Endodermal cell (in vitro differentiated cells): ENCODE results near the gene MATR3. TPM values are rescaled to one million over a fixed set of nuclear protein-coding genes. Genes with fewer than 3 reads are reported as not detected.

Experiments
- DNase-seq: peaks from one replicate; pipeline ENCODE4 v3.0.0-alpha.2; 2017
- H3K27ac ChIP-seq: 2 replicates; pipeline ENCODE4 v1.5.1; 2013; ENCODE audit warnings: mild to moderate bottlenecking, low read depth, low read length, moderate library complexity
- H3K27me3 ChIP-seq: 2 replicates; pipeline ENCODE4 v1.6.1; 2013; ENCODE audit warnings: mild to moderate bottlenecking, low read length, moderate library complexity; ENCODE audit not compliant: insufficient read depth, control insufficient read depth, poor library complexity, severe bottlenecking
- H3K36me3 ChIP-seq: 2 replicates; pipeline ENCODE4 v1.7.0; 2013; ENCODE audit warnings: mild to moderate bottlenecking, low read length, moderate library complexity; ENCODE audit not compliant: control insufficient read depth, insufficient read depth
- H3K4me1 ChIP-seq: one replicate; pipeline ENCODE4 v1.7.0; 2013; ENCODE audit warnings: low read length; ENCODE audit not compliant: control insufficient read depth, insufficient read depth
- H3K4me3 ChIP-seq: 2 replicates; pipeline ENCODE4 v1.5.1; 2013; ENCODE audit warnings: mild to moderate bottlenecking, low read length, moderate library complexity
- H3K9ac ChIP-seq: 2 replicates; pipeline ENCODE4 v1.6.1; 2013; ENCODE audit warnings: mild to moderate bottlenecking, low read length, moderate library complexity; ENCODE audit not compliant: poor library complexity, severe bottlenecking; ENCODE audit errors: extremely low read depth
- H3K9me3 ChIP-seq: 2 replicates; pipeline ENCODE4 v1.6.1; 2013; ENCODE audit warnings: mild to moderate bottlenecking, low read length, moderate library complexity; ENCODE audit not compliant: control insufficient read depth
- H3K27ac Mint-ChIP-seq: 2 replicates; pipeline ENCODE4 v1.8.0; 2020; ENCODE audit warnings: mixed read lengths
- H3K27me3 Mint-ChIP-seq: 2 replicates; pipeline ENCODE4 v1.8.0; 2021; ENCODE audit warnings: mild to moderate bottlenecking, mixed read lengths; ENCODE audit not compliant: insufficient read depth
- H3K36me3 Mint-ChIP-seq: 2 replicates; pipeline ENCODE4 v1.8.0; 2020; ENCODE audit warnings: low read depth, mixed read lengths
- H3K4me1 Mint-ChIP-seq: 2 replicates; pipeline ENCODE4 v1.8.0; 2020; ENCODE audit warnings: mixed read lengths
- H3K4me3 Mint-ChIP-seq: 2 replicates; pipeline ENCODE4 v1.8.0; 2020; ENCODE audit warnings: mild to moderate bottlenecking, moderate library complexity, mixed read lengths
- H3K9me3 Mint-ChIP-seq: 2 replicates; pipeline ENCODE4 v1.8.0; 2020; ENCODE audit warnings: mild to moderate bottlenecking, mixed read lengths
- WGBS, 2 experiments: methylation state at CpG; one replicate each; pipeline versions ENCODE4 v1.1.5 to v1.1.7; 2013; ENCODE audit warnings: missing lambda C conversion rate in 2 of 2, mixed read lengths in 1 of 2; ENCODE audit not compliant: insufficient coverage in 1 of 2, insufficient read length in 1 of 2; 5-methylcytosine and 5-hydroxymethylcytosine counted together
- total RNA-seq, 2 donors: library from RNA; stranded (reverse); fragmentation: NEBNext Ultra II Directional in 1 of 2; extraction: Animal tissue kit (Norgen Biotek cat#: 25700) in 1 of 2; gene quantifications; 2 replicates in 1 of 2; 3 replicates in 1 of 2; pipeline ENCODE4 v1.2.1, GENCODE V29; 2021
- TF ChIP-seq, protein P1 (sequence below): fragments of 200-600 bp; sonication (generic); conservative IDR thresholded peaks from 2 replicates; pipeline ENCODE4 v1.5.0; 2021; ENCODE audit warnings: antibody characterized with exemption, mild to moderate bottlenecking

The MATR3 gene
- total RNA-seq, 2 donors from 2014 or later = 250 to 279 TPM

DNA sequence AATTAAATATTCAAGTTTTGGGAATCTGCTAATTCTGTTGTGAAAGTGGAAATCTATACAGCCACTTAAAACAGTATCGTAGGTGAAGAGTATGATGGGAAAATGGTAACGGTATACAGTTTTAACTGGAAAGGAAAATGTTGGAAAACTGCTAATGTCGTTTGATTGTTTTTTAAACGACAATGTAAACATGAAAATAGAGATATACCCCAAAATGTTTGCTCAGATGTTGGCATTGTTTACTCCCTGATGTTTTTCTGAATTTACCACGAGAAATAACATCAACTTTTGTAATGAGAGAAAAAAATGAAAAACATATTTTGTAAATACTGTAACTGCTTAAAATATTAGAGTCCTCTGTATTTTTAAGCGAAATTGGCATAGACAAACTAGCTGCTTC lies 2.7 kb downstream of the MATR3 start:
- Histone ChIP-seq H3K36me3 (peaks cover 20% of the 10 kb centered on the region), H3K27me3 (no peaks in the 10 kb centered on the region), H3K27ac (no peak overlapping the region), H3K9ac (peak overlapping the region; percentile 99), H3K4me3 (peak overlapping the region; percentile 99), H3K9me3 (no peaks in the 10 kb centered on the region), H3K4me1 (no peaks in the 10 kb centered on the region)
- WGBS, 2 experiments = 69 to 79% methylated on average over 3 to 6 of the region's 6 CpGs
- H3K27ac Mint-ChIP-seq = no peak overlapping the region
- H3K9me3 Mint-ChIP-seq = no peaks in the 10 kb centered on the region
- peak overlapping the region; percentile 98 for H3K4me3 Mint-ChIP-seq
- DNase-seq = no peak
- TF ChIP-seq, protein P1, sequence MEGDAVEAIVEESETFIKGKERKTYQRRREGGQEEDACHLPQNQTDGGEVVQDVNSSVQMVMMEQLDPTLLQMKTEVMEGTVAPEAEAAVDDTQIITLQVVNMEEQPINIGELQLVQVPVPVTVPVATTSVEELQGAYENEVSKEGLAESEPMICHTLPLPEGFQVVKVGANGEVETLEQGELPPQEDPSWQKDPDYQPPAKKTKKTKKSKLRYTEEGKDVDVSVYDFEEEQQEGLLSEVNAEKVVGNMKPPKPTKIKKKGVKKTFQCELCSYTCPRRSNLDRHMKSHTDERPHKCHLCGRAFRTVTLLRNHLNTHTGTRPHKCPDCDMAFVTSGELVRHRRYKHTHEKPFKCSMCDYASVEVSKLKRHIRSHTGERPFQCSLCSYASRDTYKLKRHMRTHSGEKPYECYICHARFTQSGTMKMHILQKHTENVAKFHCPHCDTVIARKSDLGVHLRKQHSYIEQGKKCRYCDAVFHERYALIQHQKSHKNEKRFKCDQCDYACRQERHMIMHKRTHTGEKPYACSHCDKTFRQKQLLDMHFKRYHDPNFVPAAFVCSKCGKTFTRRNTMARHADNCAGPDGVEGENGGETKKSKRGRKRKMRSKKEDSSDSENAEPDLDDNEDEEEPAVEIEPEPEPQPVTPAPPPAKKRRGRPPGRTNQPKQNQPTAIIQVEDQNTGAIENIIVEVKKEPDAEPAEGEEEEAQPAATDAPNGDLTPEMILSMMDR = no peak
- no peaks in the 10 kb centered on the region for H3K27me3 Mint-ChIP-seq
- peaks cover 37% of the 10 kb centered on the region for H3K4me1 Mint-ChIP-seq
- H3K36me3 Mint-ChIP-seq = peaks cover 23% of the 10 kb centered on the region

DNA sequence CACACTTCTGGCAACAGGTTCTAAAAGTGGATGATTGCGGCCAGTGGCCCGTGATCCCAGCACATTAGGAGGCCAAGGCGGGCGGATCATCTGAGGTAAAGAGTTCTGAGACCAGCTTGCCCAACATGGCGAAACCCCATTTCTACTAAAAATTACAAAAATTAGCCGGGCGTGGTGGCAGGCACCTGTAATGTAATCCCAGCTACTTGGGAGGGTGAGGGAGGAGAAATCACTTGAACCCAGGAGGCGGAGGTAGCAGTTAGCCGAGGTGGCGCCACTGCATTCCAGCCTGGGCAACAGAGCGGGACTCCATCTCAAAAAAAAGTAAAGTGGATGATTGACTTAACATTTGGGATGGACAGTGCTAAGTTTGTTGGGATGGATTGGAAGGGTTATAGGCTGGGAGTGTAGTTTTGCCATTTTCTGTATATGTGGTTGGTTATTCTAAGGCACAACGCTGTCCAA lies 3.4 kb downstream of the MATR3 start:
- no peak overlapping the region for H3K27ac ChIP-seq
- peak; percentile 70 for DNase-seq
- H3K27me3 Mint-ChIP-seq = no peaks in the 10 kb centered on the region
- H3K4me1 ChIP-seq = no peaks in the 10 kb centered on the region
- H3K27me3 ChIP-seq = no peaks in the 10 kb centered on the region
- 69 to 73% methylated on average over 8 to 12 of the region's 12 CpGs for WGBS, 2 experiments
- H3K27ac Mint-ChIP-seq = peak overlapping the region; percentile 80
- H3K9me3 Mint-ChIP-seq = no peaks in the 10 kb centered on the region
- TF ChIP-seq, protein P1 = no peak
- no peak overlapping the region for H3K9ac ChIP-seq
- peak overlapping the region; percentile 99 for H3K4me3 ChIP-seq
- peak overlapping the region; percentile 98 for H3K4me3 Mint-ChIP-seq
- peaks cover 23% of the 10 kb centered on the region for H3K36me3 Mint-ChIP-seq
- H3K4me1 Mint-ChIP-seq = peaks cover 43% of the 10 kb centered on the region
- peaks cover 20% of the 10 kb centered on the region for H3K36me3 ChIP-seq
- no peaks in the 10 kb centered on the region for H3K9me3 ChIP-seq

DNA sequence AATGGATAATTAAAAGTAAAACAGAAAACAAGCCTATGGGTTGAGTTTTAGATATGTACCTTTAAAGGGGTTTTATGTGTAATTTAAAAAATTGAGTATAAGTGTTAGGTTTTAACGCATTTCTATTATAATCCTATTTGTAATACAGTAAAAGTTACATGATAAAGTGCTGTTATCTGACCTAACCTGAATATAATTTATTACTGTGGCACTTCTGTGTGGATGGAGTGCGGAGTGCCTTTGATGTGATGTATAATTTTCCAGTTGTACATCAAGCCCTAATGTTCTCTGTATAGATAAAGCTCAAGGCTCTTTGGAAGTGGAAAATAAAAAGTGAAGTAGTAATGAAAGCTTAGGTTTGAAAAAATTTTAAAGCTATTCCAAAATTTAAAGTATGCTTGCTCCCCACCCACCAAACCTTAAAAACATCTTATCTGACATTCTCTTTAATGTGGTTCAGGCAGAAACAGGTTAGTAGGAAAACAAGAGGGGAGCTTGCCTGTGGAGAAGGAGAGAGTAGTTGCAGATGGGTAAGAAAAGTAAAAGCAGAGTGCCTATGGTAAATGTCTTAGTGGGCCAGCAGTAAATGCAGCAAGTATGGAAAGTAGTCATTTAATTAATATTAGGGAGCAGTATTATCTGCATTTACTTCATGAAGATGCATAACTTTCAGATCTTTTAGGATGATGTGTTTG lies 4.0 kb downstream of the MATR3 start:
- Histone ChIP-seq H3K9me3 (no peaks in the 10 kb centered on the region), H3K27ac (no peak overlapping the region), H3K4me3 (peak overlapping the region; percentile 99), H3K27me3 (no peaks in the 10 kb centered on the region), H3K36me3 (peaks cover 21% of the 10 kb centered on the region), H3K4me1 (no peaks in the 10 kb centered on the region), H3K9ac (no peak overlapping the region)
- peak overlapping the region; percentile 44 for H3K27ac Mint-ChIP-seq
- peaks cover 45% of the 10 kb centered on the region for H3K4me1 Mint-ChIP-seq
- 86% methylated on average over 2 of the region's 2 CpGs; no CpG with 5 or more reads in 1 of the 2 experiments for WGBS, 2 experiments
- H3K4me3 Mint-ChIP-seq = no peak overlapping the region
- H3K27me3 Mint-ChIP-seq = no peaks in the 10 kb centered on the region
- DNase-seq = peak; percentile 10
- TF ChIP-seq, protein P1 = no peak
- H3K36me3 Mint-ChIP-seq = peaks cover 25% of the 10 kb centered on the region
- H3K9me3 Mint-ChIP-seq = no peaks in the 10 kb centered on the region
